Erythroblast (primary cell): ENCODE results near the gene COP1.

Experiments
- DNase-seq, 2 experiments: peaks; one replicate each; lab custom pipeline; 2025; lab: John Stamatoyannopoulos, UW
- GATA1 ChIP-seq: IDR thresholded peaks from 2 replicates; pipeline ENCODE4 v1.6.1; 2011; ENCODE audit warnings: low read depth, mild to moderate bottlenecking, control low read depth, low read length, moderate library complexity
- POLR2A ChIP-seq: IDR thresholded peaks from 2 replicates; pipeline ENCODE4 v1.6.1; 2011; ENCODE audit warnings: mild to moderate bottlenecking, low read length

Gene COP1

DNA sequence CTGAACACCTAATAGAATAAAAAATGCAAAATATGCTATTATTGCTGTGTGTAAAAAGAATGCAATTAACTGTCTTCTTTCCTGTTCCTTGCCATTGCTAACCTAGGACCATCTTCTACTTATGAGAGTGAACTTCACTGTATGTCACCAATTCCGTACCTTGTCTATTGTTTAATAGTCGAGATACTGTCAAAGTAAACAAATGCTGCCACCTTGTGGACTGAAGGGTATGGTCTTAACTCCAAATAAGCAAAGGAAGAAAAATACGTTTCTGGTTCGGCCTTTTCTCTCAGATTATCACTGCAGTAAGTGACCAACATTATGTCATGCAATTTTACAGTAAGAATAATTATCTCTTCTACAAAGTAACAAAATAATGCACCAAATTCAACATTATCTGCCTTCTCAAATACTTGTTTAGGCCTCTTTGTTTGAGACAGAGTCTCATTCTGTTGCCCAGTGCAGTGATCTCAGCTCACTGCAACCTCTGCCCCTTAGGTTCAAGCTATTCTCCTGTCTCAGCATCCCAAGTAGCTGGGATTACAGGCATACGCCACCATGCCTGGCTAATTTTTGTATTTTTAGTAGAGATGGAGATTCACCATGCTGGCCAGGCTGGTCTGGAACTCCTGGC lies 133.4 kb downstream of the COP1 start:
- TF ChIP-seq GATA1 = no peak
- TF ChIP-seq POLR2A = no peak

DNA sequence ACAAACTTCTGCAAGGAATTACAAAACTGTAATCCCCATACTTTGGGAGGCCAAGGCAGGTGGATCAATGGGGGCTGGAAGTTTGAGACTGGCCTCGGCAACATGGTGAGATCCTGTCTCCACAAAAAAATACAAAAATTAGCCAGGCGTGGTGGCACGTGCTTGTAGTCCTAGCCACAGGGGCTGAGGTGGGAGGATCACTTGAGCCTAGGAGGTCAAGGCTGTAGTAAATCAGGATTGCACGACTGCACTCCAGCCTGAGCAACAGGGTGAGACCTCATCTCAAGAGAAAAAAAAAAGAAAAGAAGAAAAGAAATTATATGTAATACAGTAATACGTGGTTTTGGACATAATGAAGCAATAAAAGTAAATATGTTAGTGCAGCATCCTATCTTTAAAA lies 138.2 kb downstream of the COP1 start:
- no peak for DNase-seq
- TF ChIP-seq POLR2A (no peak), GATA1 (no peak)

More for the DNA sequence above, 133.4 kb downstream of the COP1 start:
- DNase-seq = peak; percentile 69 to 76

DNA sequence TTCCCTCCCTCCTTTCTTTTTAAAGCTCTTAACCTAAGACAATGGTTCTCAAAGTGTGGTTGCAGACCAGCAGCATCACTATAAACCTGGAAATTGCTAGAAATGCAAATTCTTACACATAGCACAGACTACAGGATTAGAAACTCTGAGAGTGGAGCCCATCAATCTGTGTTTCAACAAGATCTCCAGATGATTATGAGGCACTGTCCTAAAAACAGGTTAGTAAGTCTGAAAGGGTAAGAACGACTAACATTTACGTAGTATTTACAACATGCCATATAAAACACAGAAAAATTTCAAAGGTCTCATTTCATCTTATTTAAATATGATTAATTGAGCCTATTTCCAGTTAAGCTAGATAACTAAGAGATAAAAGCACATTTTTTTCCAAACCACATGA lies 138.8 kb downstream of the COP1 start:
- no peak for DNase-seq
- TF ChIP-seq POLR2A = no peak
- no peak for TF ChIP-seq GATA1

DNA sequence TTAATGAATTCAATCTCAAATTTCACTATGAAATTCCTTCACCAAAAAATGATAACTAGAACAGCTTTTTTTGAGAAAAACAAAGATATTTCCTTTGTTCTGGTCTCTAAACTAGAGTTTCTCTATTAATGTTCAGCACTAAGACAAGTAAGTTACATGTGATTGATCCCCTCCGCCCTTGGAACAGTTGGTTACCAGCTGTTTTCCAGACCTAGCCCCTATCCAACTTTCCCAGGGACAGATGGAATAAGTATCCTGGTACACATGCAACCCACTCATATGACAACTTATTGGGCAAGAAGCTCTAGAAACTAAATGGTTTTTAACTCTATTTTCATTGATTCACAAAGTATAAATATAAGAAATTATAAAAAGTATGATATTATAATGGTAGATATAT lies 140.4 kb downstream of the COP1 start:
- DNase-seq = no peak
- no peak for TF ChIP-seq POLR2A
- no peak for TF ChIP-seq GATA1

DNA sequence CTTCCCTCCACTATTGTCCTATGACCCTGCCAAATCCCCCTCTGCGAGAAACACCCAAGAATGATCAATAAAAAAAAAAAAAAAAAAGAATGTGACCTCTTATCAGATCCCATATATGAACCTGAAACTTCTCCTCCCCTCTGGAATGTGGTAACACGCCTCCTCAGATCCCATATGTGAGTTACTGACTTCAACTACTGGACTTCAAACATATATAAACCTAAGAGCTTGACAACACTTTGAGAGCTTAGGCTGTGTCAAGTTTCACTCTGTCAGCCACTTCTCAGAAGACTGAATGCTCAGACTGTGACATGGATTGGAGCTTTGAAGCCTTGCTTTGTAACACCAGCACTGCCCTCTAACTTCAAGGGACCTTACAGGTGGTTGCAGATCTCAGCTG lies 148.4 kb downstream of the COP1 start:
- no peak for TF ChIP-seq GATA1
- no peak for TF ChIP-seq POLR2A
- DNase-seq = no peak

DNA sequence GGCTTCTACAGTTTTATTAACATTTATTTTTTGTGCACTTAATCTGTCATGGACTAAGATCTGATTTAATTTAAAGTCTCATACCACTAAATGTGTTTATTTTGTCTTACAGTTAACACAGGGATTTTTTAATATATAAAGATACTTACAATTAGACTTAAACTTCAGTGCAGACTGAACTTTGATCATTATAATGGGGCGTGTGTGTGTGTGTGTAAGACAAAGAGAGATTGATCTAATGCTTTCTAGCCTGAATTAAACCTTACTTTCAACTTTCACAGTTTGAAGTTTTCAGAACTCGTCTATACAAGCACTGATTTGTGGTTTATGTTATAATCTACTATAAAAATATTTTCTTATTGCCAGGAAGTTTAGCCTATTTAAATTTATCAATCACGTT lies 150.8 kb downstream of the COP1 start:
- no peak for DNase-seq

DNA sequence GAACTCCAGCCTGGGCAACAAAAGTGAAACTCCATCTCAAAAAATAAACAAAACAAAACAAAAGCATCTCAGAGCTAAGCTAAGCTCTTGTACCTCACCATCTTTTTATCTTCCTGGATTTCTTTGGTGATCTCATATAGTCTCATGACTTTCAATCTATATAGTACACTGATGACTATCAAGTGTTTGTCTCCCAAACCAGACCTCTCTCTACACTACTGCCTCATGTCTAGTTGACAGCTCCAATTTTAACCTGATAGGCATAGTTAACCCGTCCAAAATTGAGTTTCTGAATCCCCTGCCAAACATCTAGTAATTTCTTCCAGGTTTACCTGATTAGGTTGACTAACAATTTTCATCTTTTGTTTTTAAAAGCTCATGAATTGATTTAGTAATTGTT lies 151.7 kb downstream of the COP1 start:
- DNase-seq = no peak
- TF ChIP-seq GATA1 = no peak
- no peak for TF ChIP-seq POLR2A

More for the DNA sequence above, 150.8 kb downstream of the COP1 start:
- TF ChIP-seq POLR2A (no peak), GATA1 (no peak)

DNA sequence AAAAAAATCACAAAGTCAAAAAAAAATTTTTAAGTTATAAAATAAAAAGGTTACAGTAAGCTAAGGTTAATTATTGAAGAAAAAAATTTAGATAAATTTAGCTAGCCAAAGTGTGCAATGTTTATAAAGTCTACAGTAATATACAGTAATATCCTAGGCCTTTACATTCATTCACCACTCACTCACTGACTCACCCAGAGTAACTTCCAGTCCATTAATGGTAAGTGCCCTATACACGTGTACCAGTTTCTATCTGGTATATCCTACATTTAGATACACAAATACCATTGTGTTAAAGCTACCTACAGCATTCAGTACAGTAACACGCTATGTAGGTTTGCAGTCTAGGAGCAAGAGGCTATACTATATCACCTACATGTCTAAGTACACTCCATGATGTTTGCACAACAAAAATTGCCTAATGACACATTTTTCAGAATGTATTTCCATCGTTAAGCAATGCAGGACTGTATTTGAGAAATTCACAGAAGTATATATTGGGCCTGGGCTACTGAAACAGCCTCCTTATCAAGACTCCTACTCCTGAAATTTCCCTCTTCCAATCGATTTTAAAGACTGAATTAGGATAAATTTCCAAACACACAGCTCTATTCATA lies 155.1 kb downstream of the COP1 start:
- TF ChIP-seq GATA1 (no peak), POLR2A (no peak)
- DNase-seq = no peak

DNA sequence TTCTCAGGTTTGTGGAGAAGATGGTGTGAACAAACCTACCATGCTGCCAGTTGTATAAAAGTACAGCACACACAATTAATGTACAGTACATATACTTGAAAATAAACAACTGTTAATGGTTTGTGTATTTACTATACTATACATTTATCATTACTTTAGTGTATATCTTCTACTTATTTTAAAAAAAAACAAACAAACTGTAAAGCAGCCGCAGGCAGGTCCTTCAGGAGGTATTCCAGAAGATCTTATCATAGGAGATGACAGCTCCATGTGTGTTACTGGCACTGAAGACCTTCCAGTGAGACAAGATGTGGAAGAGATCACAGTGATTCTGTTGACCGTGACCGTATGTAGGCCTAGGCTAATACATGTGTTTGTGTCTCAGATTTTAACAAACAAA lies 155.7 kb downstream of the COP1 start:
- no peak for TF ChIP-seq POLR2A
- TF ChIP-seq GATA1 = no peak
- DNase-seq = no peak

DNA sequence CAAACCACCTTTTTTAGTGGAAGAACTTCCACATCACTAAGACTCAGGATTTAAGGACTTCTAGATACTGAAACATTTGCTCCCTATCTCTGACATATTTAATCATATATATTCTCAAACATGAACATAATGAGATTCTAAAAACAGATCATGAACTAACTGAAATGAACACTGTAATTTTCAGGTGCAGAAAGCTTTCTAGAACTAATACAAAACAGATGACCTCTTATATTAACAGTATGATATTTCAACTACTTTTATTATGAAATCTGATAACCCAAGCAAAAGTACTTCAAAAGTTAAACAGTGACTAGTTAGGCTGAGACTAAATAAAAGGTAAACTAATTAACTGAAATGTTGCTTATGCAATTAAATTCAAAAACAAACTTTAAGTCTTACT lies 157.5 kb downstream of the COP1 start:
- no peak for TF ChIP-seq GATA1
- no peak for TF ChIP-seq POLR2A
- DNase-seq = no peak

DNA sequence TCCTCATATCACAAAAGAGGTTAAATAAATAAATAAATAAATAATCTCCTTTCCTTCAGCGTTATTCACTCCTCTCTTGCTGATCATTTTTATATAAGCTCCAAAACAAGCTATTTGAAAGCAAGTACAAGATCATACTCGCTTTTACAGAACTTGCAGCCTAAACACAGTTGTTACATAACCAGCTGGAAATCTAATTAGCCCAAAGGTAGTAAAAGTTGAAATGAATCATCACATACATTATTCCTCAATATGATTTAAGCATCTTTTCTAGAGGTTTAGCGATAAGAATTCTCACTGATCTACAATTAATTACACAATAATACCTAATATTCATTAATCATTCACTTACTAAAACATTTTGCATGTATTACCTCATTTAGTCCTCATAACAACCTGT lies 160.2 kb downstream of the COP1 start:
- no peak for TF ChIP-seq POLR2A
- TF ChIP-seq GATA1 = no peak

DNA sequence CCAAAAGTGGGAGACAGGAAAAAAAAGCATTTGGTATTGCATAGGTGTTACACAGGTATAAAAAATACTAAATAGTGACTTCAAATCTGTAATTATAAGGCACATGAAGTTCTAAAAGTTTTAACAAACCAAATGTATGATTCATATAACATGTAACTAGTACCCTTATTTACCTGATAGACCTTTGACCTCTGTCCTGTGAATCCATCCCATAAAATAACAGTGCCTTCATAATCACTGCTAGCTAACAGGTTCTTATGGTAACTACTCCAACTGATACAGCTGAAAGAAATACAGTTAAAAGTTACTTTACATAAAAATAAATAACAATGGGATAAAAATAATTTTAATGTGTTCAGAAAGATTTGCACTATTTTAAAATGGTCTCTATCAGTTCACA lies 163.5 kb downstream of the COP1 start:
- TF ChIP-seq POLR2A (no peak), GATA1 (no peak)
- DNase-seq = no peak

More for the DNA sequence above, 160.2 kb downstream of the COP1 start:
- DNase-seq = no peak

DNA sequence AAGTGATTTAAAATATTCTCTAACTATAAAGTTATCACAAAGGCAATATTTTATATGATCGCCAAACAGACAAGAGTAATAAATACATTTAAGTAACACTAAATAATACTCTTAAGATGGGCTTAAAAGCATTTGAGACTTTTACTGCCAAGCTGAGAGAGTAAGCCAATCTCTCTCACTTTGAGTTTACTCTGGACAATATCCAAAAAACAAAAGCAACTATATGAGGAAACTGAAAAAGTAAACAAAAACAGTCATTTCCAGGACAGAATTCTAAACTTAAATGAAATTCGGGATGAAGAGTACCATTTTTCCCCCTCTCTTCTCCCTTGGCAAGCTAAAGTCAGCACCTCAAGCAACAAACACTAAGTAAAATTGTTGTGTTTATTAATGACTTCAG lies 173.2 kb downstream of the COP1 start:
- DNase-seq = no peak
- no peak for TF ChIP-seq GATA1
- no peak for TF ChIP-seq POLR2A

DNA sequence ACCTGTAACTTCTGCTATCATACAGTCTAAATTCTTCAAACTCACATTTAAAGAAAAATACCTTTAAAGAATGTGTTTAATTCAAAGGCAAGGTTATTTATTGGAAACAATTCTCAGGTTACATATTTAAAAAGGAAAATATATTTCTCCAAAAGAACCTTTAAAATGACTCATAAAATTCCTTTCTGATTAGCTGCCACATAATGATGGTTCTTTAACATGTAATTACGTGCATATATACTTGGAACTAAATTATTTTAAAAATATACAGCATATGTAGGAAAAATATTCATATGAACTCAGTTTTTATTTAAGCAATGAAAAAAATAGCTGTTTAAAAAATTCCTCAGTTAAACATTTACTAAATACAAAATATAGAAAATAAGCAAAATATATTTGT lies 173.6 kb downstream of the COP1 start:
- TF ChIP-seq GATA1 (no peak), POLR2A (no peak)
- DNase-seq = no peak

DNA sequence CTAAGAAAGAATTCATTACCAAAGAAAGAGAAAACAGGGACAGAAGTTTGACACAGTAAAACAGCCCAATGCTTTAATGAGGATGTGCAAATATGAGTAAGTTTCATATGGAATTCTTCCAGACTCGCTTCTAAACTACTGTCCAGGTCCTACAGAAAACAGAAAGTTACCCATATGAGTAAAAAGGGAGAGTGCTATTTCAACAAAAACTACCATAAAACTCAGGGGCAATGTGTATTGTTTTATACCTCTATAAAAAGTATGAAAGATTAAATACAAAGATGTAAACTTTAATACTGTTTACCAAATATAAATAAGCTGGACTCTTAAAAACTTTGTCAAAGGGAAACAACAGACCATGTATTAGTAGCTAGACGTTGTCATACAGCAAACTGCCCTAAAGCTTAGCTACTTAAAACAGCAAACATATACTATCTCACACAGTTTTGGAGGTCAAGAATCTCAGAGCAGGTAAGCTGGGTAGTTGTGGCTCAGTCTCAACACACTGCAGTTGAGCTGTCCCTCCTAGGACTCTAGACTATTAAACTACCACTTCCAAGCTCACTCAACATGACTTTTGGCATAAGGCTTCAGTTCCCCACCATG lies 174.9 kb downstream of the COP1 start:
- TF ChIP-seq POLR2A = no peak
- TF ChIP-seq GATA1 = no peak
- DNase-seq = no peak
